Cardiac muscle cell (in vitro differentiated cells and primary cell): Measurements from ENCODE around the gene ARL6IP4. TPM values are rescaled to one million over a fixed set of nuclear protein-coding genes. Genes with fewer than 3 reads are reported as not detected.

Experiments
- DNase-seq, 2 donors: peaks; one replicate each; pipeline versions ENCODE4 v3.0.0 to v3.0.0-alpha.2; 2010 to 2017; ENCODE audit warnings: low read depth in 1 of 2, low spot score in 1 of 2
- H3K27ac ChIP-seq: fragments of 200-600 bp; sonication (generic); 2 replicates; pipeline ENCODE4 v1.5.1; 2016
- H3K27me3 ChIP-seq: fragments of 200-600 bp; sonication (generic); 2 replicates; pipeline ENCODE4 v1.6.0; 2016; ENCODE audit warnings: control low read depth
- H3K36me3 ChIP-seq: fragments of 200-600 bp; sonication (generic); 2 replicates; pipeline ENCODE4 v1.5.1; 2016; ENCODE audit warnings: control low read depth
- H3K4me1 ChIP-seq: fragments of 200-600 bp; sonication (generic); 2 replicates; pipeline ENCODE4 v1.8.1; 2017; ENCODE audit warnings: low read depth, mild to moderate bottlenecking, mixed run types
- H3K4me3 ChIP-seq: fragments of 200-600 bp; sonication (generic); 2 replicates; pipeline ENCODE4 v1.5.1; 2016; ENCODE audit warnings: mild to moderate bottlenecking
- H3K9me3 ChIP-seq: fragments of 200-600 bp; sonication (generic); 2 replicates; pipeline ENCODE4 v1.5.1; 2017; ENCODE audit warnings: low read depth, mild to moderate bottlenecking, control low read depth
- polyA plus RNA-seq: library from polyadenylated mRNA; unstranded; fragments of >200 nt; fragmentation: Nextera tagmentation; extraction: Ambion mirVana; gene quantifications from 2 replicates; pipeline ENCODE4 v1.2.1, GENCODE V29; 2016
- total RNA-seq: library from RNA; depleted of rRNA; stranded (reverse); fragments of >200 nt; gene quantifications from 2 replicates; pipeline ENCODE4 v1.2.3, GENCODE V29; 2016
- TF ChIP-seq, protein P1 (sequence below): IDR thresholded peaks from 2 replicates; pipeline ENCODE4 v1.5.1; 2012; ENCODE audit warnings: low read depth, mild to moderate bottlenecking, low read length

The ARL6IP4 gene
- total and polyA plus RNA-seq, 2 experiments from 2014 or later, result 253 to 323 TPM

GRCh38 chr12:122977655-122978392, 2.7 kb upstream of the ARL6IP4 start:
- TF ChIP-seq, protein P1, sequence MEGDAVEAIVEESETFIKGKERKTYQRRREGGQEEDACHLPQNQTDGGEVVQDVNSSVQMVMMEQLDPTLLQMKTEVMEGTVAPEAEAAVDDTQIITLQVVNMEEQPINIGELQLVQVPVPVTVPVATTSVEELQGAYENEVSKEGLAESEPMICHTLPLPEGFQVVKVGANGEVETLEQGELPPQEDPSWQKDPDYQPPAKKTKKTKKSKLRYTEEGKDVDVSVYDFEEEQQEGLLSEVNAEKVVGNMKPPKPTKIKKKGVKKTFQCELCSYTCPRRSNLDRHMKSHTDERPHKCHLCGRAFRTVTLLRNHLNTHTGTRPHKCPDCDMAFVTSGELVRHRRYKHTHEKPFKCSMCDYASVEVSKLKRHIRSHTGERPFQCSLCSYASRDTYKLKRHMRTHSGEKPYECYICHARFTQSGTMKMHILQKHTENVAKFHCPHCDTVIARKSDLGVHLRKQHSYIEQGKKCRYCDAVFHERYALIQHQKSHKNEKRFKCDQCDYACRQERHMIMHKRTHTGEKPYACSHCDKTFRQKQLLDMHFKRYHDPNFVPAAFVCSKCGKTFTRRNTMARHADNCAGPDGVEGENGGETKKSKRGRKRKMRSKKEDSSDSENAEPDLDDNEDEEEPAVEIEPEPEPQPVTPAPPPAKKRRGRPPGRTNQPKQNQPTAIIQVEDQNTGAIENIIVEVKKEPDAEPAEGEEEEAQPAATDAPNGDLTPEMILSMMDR, result no peak
- H3K27ac ChIP-seq, result no peak overlapping the region
- no peak overlapping the region for H3K4me3 ChIP-seq
- H3K27me3 ChIP-seq, result no peaks in the 10 kb centered on the region
- H3K9me3 ChIP-seq, result no peaks in the 10 kb centered on the region
- no peaks in the 10 kb centered on the region for H3K36me3 ChIP-seq
- H3K4me1 ChIP-seq, result peaks cover 16% of the 10 kb centered on the region
- DNase-seq, result no peak

- no peaks in the 10 kb centered on the region for H3K9me3 ChIP-seq
- H3K4me1 ChIP-seq, result peaks cover 16% of the 10 kb centered on the region
- no peaks in the 10 kb centered on the region for H3K36me3 ChIP-seq
- TF ChIP-seq, protein P1, result no peak
- H3K27ac ChIP-seq, result no peak overlapping the region
- DNase-seq, result no peak
- no peak overlapping the region for H3K4me3 ChIP-seq
- H3K27me3 ChIP-seq, result no peaks in the 10 kb centered on the region
These were observed 1.9 kb upstream of the ARL6IP4 start for GRCh38 chr12:122978507-122978955.

GRCh38 chr12:122979001-122979907, 1.2 kb upstream of the ARL6IP4 start:
- Histone ChIP-seq H3K36me3 (no peaks in the 10 kb centered on the region), H3K27me3 (no peaks in the 10 kb centered on the region), H3K9me3 (no peaks in the 10 kb centered on the region), H3K4me1 (peaks cover 16% of the 10 kb centered on the region), H3K27ac (no peak overlapping the region), H3K4me3 (peak overlapping the region; percentile 90)
- no peak for DNase-seq
- TF ChIP-seq, protein P1, result no peak

DNA sequence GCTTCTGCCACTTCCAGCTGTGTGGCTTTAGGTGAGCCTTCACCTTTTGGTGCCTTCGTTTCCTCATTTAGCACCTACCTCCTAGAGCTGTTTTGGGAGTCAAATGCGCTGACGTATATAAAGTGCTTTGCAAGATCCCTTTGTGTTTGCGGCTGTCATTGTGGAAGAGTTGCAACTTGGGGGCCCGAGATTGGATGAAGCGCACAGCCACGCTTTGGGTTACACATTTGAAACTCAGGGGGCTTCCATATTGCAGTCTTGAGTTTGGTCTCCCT, 636 bp upstream of the ARL6IP4 start:
- TF ChIP-seq, protein P1, result no peak
- Histone ChIP-seq H3K4me3 (peak overlapping the region; percentile 90), H3K27me3 (no peaks in the 10 kb centered on the region), H3K9me3 (no peaks in the 10 kb centered on the region), H3K4me1 (peaks cover 16% of the 10 kb centered on the region), H3K36me3 (no peaks in the 10 kb centered on the region), H3K27ac (peak overlapping the region; percentile 81)
- no peak for DNase-seq

DNA sequence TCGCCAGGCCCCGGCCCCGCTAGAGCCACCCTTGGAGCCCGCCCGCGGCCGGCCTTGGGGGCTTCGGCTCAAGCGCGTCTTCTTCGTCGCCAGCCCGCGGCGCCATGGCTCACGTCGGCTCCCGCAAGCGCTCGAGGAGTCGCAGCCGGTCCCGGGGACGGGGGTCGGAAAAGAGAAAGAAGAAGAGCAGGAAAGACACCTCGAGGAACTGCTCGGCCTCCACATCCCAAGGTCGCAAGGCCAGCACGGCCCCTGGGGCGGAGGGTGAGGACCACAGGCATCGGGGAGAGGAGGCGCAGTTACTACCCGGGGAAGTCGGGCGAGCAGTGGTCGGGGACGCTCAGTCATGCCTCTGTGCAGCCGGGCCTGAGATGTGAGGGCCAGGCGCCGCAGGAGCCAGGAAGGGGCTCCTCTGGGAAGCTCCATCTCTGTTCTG, 573 bp downstream of the ARL6IP4 start:
- peak in 1 of 2 donors; percentile 23 for DNase-seq
- Histone ChIP-seq H3K27me3 (no peaks in the 10 kb centered on the region), H3K36me3 (no peaks in the 10 kb centered on the region), H3K9me3 (no peaks in the 10 kb centered on the region), H3K4me1 (peaks cover 14% of the 10 kb centered on the region), H3K27ac (peak overlapping the region; percentile 81), H3K4me3 (peak overlapping the region; percentile 90)
- TF ChIP-seq, protein P1, result no peak
